Activated CD8-positive, alpha-beta memory T cell treated with anti-CD3 and anti-CD28 coated beads, Interleukin-2, amount 50 U/mL, for 48 hours (primary cell): ENCODE data around the gene CEP112.
"Not testable (repeated sequence)": the region's sequence is repeated elsewhere in the genome, so short reads cannot be mapped to it uniquely, and the experiment has no call there.

Experiments
- DNase-seq: peaks from one replicate; pipeline ENCODE4 v3.0.0-alpha.2; 2020

The CEP112 gene

GRCh38 chr17:66210208-66210574 lies 18.3 kb upstream of the CEP112 start:
- DNase-seq = no peak

GRCh38 chr17:66207936-66208335 lies 16.0 kb upstream of the CEP112 start:
- DNase-seq = no peak

- no peak for DNase-seq
Measured at GRCh38 chr17:66203274-66204015, 11.5 kb upstream of the CEP112 start.

- no peak for DNase-seq
Measured at GRCh38 chr17:66200685-66201092, 8.8 kb upstream of the CEP112 start.

- no peak for DNase-seq
Measured at GRCh38 chr17:66198242-66198641, 6.3 kb upstream of the CEP112 start.

- DNase-seq = no peak
Measured at GRCh38 chr17:66192378-66192687, 400 bp upstream of the CEP112 start.

- no peak for DNase-seq
Measured at GRCh38 chr17:66190738-66191592, 968 bp downstream of the CEP112 start.

GRCh38 chr17:66187718-66188117 lies 4.2 kb downstream of the CEP112 start:
- DNase-seq = no peak

GRCh38 chr17:66185862-66186261 lies 6.1 kb downstream of the CEP112 start:
- DNase-seq = no peak

GRCh38 chr17:66184392-66184791 lies 7.5 kb downstream of the CEP112 start:
- DNase-seq = no peak

- DNase-seq = no peak
Measured at GRCh38 chr17:66183529-66183928, 8.4 kb downstream of the CEP112 start.

- no peak for DNase-seq
Measured at GRCh38 chr17:66178642-66179041, 13.3 kb downstream of the CEP112 start.

- no peak for DNase-seq
Measured at GRCh38 chr17:66177048-66177447, 14.9 kb downstream of the CEP112 start.

GRCh38 chr17:66175892-66176291 lies 16.0 kb downstream of the CEP112 start:
- DNase-seq = no peak

- DNase-seq = no peak
Measured at GRCh38 chr17:66172691-66173223, 19.2 kb downstream of the CEP112 start.

GRCh38 chr17:66172144-66172543 lies 19.8 kb downstream of the CEP112 start:
- DNase-seq = no peak

- DNase-seq = no peak
Measured at GRCh38 chr17:66171692-66172091, 20.2 kb downstream of the CEP112 start.

GRCh38 chr17:66171172-66171571 lies 20.8 kb downstream of the CEP112 start:
- DNase-seq = no peak

GRCh38 chr17:66169839-66170238 lies 22.1 kb downstream of the CEP112 start:
- no peak for DNase-seq

- no peak for DNase-seq
Measured at GRCh38 chr17:66167189-66167815, 24.6 kb downstream of the CEP112 start.

GRCh38 chr17:66165537-66166123 lies 26.3 kb downstream of the CEP112 start:
- DNase-seq = no peak

GRCh38 chr17:66155055-66155454 lies 36.9 kb downstream of the CEP112 start:
- not testable (repeated sequence) for DNase-seq

GRCh38 chr17:66152756-66153155 lies 39.2 kb downstream of the CEP112 start:
- no peak for DNase-seq
